Endodermal cell (in vitro differentiated cells): ENCODE measurements around the gene DSCAML1. TPM values are rescaled to one million over a fixed set of nuclear protein-coding genes. Genes with fewer than 3 reads are reported as not detected.

Source experiments
- DNase-seq: peaks from one replicate; pipeline ENCODE4 v3.0.0-alpha.2; 2017
- H3K27ac ChIP-seq: 2 replicates; pipeline ENCODE4 v1.5.1; 2013; ENCODE audit warnings: mild to moderate bottlenecking, low read depth, low read length, moderate library complexity
- H3K27me3 ChIP-seq: 2 replicates; pipeline ENCODE4 v1.6.1; 2013; ENCODE audit warnings: mild to moderate bottlenecking, low read length, moderate library complexity; ENCODE audit not compliant: insufficient read depth, control insufficient read depth, poor library complexity, severe bottlenecking
- H3K36me3 ChIP-seq: 2 replicates; pipeline ENCODE4 v1.7.0; 2013; ENCODE audit warnings: mild to moderate bottlenecking, low read length, moderate library complexity; ENCODE audit not compliant: control insufficient read depth, insufficient read depth
- H3K4me1 ChIP-seq: one replicate; pipeline ENCODE4 v1.7.0; 2013; ENCODE audit warnings: low read length; ENCODE audit not compliant: control insufficient read depth, insufficient read depth
- H3K4me3 ChIP-seq: 2 replicates; pipeline ENCODE4 v1.5.1; 2013; ENCODE audit warnings: mild to moderate bottlenecking, low read length, moderate library complexity
- H3K9ac ChIP-seq: 2 replicates; pipeline ENCODE4 v1.6.1; 2013; ENCODE audit warnings: mild to moderate bottlenecking, low read length, moderate library complexity; ENCODE audit not compliant: poor library complexity, severe bottlenecking; ENCODE audit errors: extremely low read depth
- H3K9me3 ChIP-seq: 2 replicates; pipeline ENCODE4 v1.6.1; 2013; ENCODE audit warnings: mild to moderate bottlenecking, low read length, moderate library complexity; ENCODE audit not compliant: control insufficient read depth
- H3K27ac Mint-ChIP-seq: 2 replicates; pipeline ENCODE4 v1.8.0; 2020; ENCODE audit warnings: mixed read lengths
- H3K27me3 Mint-ChIP-seq: 2 replicates; pipeline ENCODE4 v1.8.0; 2021; ENCODE audit warnings: mild to moderate bottlenecking, mixed read lengths; ENCODE audit not compliant: insufficient read depth
- H3K36me3 Mint-ChIP-seq: 2 replicates; pipeline ENCODE4 v1.8.0; 2020; ENCODE audit warnings: low read depth, mixed read lengths
- H3K4me1 Mint-ChIP-seq: 2 replicates; pipeline ENCODE4 v1.8.0; 2020; ENCODE audit warnings: mixed read lengths
- H3K4me3 Mint-ChIP-seq: 2 replicates; pipeline ENCODE4 v1.8.0; 2020; ENCODE audit warnings: mild to moderate bottlenecking, moderate library complexity, mixed read lengths
- H3K9me3 Mint-ChIP-seq: 2 replicates; pipeline ENCODE4 v1.8.0; 2020; ENCODE audit warnings: mild to moderate bottlenecking, mixed read lengths
- WGBS, 2 experiments: methylation state at CpG; one replicate each; pipeline versions ENCODE4 v1.1.5 to v1.1.7; 2013; ENCODE audit warnings: missing lambda C conversion rate in 2 of 2, mixed read lengths in 1 of 2; ENCODE audit not compliant: insufficient coverage in 1 of 2, insufficient read length in 1 of 2; 5-methylcytosine and 5-hydroxymethylcytosine counted together
- total RNA-seq, 2 donors: library from RNA; stranded (reverse); fragmentation: NEBNext Ultra II Directional in 1 of 2; extraction: Animal tissue kit (Norgen Biotek cat#: 25700) in 1 of 2; gene quantifications; 2 replicates in 1 of 2; 3 replicates in 1 of 2; pipeline ENCODE4 v1.2.1, GENCODE V29; 2021
- TF ChIP-seq, protein P1 (sequence below): fragments of 200-600 bp; sonication (generic); conservative IDR thresholded peaks from 2 replicates; pipeline ENCODE4 v1.5.0; 2021; ENCODE audit warnings: antibody characterized with exemption, mild to moderate bottlenecking

The DSCAML1 gene
- total RNA-seq, 2 donors from 2014 or later = 5.6 to 10.9 TPM

DNA sequence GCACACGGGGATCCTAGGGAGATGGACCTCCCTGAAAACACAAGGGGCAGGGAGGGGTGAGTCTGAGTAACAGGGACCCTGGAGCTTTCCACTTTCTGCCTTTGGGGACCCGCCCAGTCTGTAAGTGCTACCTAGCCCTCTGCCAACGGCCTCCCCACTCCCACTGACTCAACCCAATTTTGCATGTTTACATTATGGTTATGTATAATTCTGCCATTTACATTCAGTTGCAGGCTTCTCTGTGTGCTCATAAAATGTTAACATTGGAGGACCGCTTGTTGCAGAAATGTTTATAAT is 105.8 kb downstream of the DSCAML1 start:
- 88 to 92% methylated on average over 2 to 4 of the region's 4 CpGs for WGBS, 2 experiments
- Histone ChIP-seq H3K9me3 (no peaks in the 10 kb centered on the region), H3K4me1 (no peaks in the 10 kb centered on the region), H3K27me3 (peaks cover 8% of the 10 kb centered on the region), H3K4me3 (no peak overlapping the region), H3K27ac (no peak overlapping the region), H3K36me3 (no peaks in the 10 kb centered on the region), H3K9ac (no peak overlapping the region)
- Mint-ChIP-seq H3K36me3 (no peaks in the 10 kb centered on the region), H3K9me3 (no peaks in the 10 kb centered on the region), H3K27ac (no peak overlapping the region), H3K27me3 (peaks cover 8% of the 10 kb centered on the region), H3K4me1 (peaks cover 7% of the 10 kb centered on the region), H3K4me3 (no peak overlapping the region)
- TF ChIP-seq, protein P1, sequence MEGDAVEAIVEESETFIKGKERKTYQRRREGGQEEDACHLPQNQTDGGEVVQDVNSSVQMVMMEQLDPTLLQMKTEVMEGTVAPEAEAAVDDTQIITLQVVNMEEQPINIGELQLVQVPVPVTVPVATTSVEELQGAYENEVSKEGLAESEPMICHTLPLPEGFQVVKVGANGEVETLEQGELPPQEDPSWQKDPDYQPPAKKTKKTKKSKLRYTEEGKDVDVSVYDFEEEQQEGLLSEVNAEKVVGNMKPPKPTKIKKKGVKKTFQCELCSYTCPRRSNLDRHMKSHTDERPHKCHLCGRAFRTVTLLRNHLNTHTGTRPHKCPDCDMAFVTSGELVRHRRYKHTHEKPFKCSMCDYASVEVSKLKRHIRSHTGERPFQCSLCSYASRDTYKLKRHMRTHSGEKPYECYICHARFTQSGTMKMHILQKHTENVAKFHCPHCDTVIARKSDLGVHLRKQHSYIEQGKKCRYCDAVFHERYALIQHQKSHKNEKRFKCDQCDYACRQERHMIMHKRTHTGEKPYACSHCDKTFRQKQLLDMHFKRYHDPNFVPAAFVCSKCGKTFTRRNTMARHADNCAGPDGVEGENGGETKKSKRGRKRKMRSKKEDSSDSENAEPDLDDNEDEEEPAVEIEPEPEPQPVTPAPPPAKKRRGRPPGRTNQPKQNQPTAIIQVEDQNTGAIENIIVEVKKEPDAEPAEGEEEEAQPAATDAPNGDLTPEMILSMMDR = no peak
- no peak for DNase-seq

DNA sequence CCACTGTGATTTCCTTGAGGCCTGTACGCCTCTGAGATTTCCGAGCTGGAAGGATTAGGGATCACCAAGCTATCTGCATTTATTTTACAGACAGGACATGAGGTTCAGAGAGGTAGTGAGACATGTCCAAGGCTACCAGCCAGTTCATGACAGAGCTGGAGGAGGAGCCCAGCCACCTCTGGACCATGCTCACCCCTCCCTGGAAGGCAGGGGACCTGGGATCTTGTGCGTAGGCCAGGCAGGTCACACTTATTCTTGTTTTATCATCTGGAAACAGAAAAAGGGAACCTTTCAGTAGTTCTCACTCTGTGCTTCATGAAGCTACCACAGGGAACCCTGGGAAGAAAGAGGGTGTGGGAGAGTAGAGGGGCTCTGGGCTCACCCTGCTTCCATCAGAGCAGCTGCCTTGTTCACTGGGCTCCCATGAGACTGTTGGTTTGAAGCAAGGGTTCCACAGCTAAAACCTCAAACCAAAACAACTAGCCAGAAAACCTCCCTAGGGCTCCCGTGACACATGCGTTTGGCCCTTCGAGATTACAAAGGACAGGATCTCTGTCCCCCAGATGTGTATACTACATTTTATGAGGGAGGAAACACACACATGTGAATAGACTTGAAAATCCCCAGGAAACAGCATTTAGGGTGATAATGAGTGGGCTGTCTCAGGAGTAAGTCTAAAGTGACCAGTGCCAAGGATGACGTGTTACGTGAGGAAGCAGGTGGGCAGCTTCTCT is 106.4 kb downstream of the DSCAML1 start:
- Histone ChIP-seq H3K4me3 (no peak overlapping the region), H3K4me1 (no peaks in the 10 kb centered on the region), H3K9ac (no peak overlapping the region), H3K36me3 (no peaks in the 10 kb centered on the region), H3K27me3 (peaks cover 8% of the 10 kb centered on the region), H3K27ac (no peak overlapping the region), H3K9me3 (no peaks in the 10 kb centered on the region)
- Mint-ChIP-seq H3K9me3 (no peaks in the 10 kb centered on the region), H3K4me3 (no peak overlapping the region), H3K4me1 (peaks cover 7% of the 10 kb centered on the region), H3K27me3 (peaks cover 8% of the 10 kb centered on the region), H3K36me3 (no peaks in the 10 kb centered on the region), H3K27ac (no peak overlapping the region)
- DNase-seq = no peak
- TF ChIP-seq, protein P1 = no peak
- WGBS, 2 experiments = 92 to 98% methylated on average over 7 to 8 of the region's 8 CpGs

GRCh38 chr11:117688255-117688797 is 108.7 kb downstream of the DSCAML1 start:
- H3K4me1 Mint-ChIP-seq = peaks cover 7% of the 10 kb centered on the region
- H3K9ac ChIP-seq = no peak overlapping the region
- H3K27me3 Mint-ChIP-seq = peaks cover 9% of the 10 kb centered on the region
- TF ChIP-seq, protein P1 = no peak
- no peaks in the 10 kb centered on the region for H3K36me3 Mint-ChIP-seq
- H3K27me3 ChIP-seq = no peaks in the 10 kb centered on the region
- no peak overlapping the region for H3K27ac Mint-ChIP-seq
- no peak overlapping the region for H3K27ac ChIP-seq
- no peaks in the 10 kb centered on the region for H3K4me1 ChIP-seq
- no peak overlapping the region for H3K4me3 ChIP-seq
- H3K9me3 Mint-ChIP-seq = no peaks in the 10 kb centered on the region
- H3K4me3 Mint-ChIP-seq = no peak overlapping the region
- 53 to 100% methylated on average over 2 of the region's 3 CpGs for WGBS, 2 experiments
- no peaks in the 10 kb centered on the region for H3K9me3 ChIP-seq
- no peak for DNase-seq
- H3K36me3 ChIP-seq = no peaks in the 10 kb centered on the region
